DOHH2 (cell line): Measurements from ENCODE around the gene FGF9.

Source experiments
- H3F3A ChIP-seq: fragments of 200-600 bp; sonication (generic), shearing (Covaris generic); 2 replicates; pipeline ENCODE4 v1.6.0; 2016; ENCODE audit warnings: antibody characterized with exemption, mild to moderate bottlenecking; ENCODE audit not compliant: control insufficient read depth, insufficient read depth
- H3K27ac ChIP-seq: fragments of 200-600 bp; sonication (generic); 2 replicates; pipeline ENCODE4 v1.5.1; 2014; ENCODE audit warnings: low read depth, mild to moderate bottlenecking, low read length, moderate library complexity
- H3K27me3 ChIP-seq: fragments of 200-600 bp; sonication (generic); 2 replicates; pipeline ENCODE4 v1.6.1; 2014; ENCODE audit warnings: mild to moderate bottlenecking, low read length, mixed read lengths; ENCODE audit not compliant: control insufficient read depth
- H3K36me3 ChIP-seq: fragments of 200-600 bp; sonication (generic); 2 replicates; pipeline ENCODE4 v1.6.1; 2014; ENCODE audit warnings: mild to moderate bottlenecking, low read length, moderate library complexity, mixed read lengths; ENCODE audit not compliant: control insufficient read depth
- H3K4me1 ChIP-seq: fragments of 200-600 bp; sonication (generic); 2 replicates; pipeline ENCODE4 v1.6.1; 2014; ENCODE audit warnings: mild to moderate bottlenecking, low read length, mixed read lengths; ENCODE audit not compliant: control insufficient read depth
- H3K4me2 ChIP-seq: fragments of 200-600 bp; sonication (generic); 2 replicates; pipeline ENCODE4 v1.6.0; 2014; ENCODE audit warnings: mild to moderate bottlenecking, low read length, moderate library complexity
- H3K4me3 ChIP-seq: fragments of 200-600 bp; sonication (generic); 2 replicates; pipeline ENCODE4 v1.5.1; 2014; ENCODE audit warnings: mild to moderate bottlenecking, low read length, mixed read lengths
- H3K79me2 ChIP-seq: fragments of 200-600 bp; sonication (generic); 2 replicates; pipeline ENCODE4 v1.6.1; 2014; ENCODE audit warnings: mild to moderate bottlenecking, low read length, mixed read lengths; ENCODE audit not compliant: control insufficient read depth
- H3K9me2 ChIP-seq: fragments of 200-600 bp; sonication (generic); replicated peaks from 2 replicates; pipeline ENCODE4 v1.6.1; 2014; ENCODE audit warnings: mild to moderate bottlenecking, low read length, mixed read lengths; ENCODE audit not compliant: control insufficient read depth
- H3K9me3 ChIP-seq: fragments of 200-600 bp; sonication (generic); 2 replicates; pipeline ENCODE4 v1.6.1; 2014; ENCODE audit warnings: antibody characterized with exemption, low read length, mixed read lengths; ENCODE audit not compliant: control insufficient read depth, insufficient read depth
- H4K20me1 ChIP-seq: fragments of 200-600 bp; sonication (generic); 2 replicates; pipeline ENCODE4 v1.6.0; 2014; ENCODE audit warnings: low read depth, mild to moderate bottlenecking, antibody characterized with exemption, low read length, moderate library complexity; ENCODE audit not compliant: control insufficient read depth, insufficient read depth
- EZH2phosphoT487 ChIP-seq: fragments of 200-600 bp; sonication (generic); IDR thresholded peaks from 2 replicates; pipeline ENCODE4 v1.6.1; 2017; ENCODE audit warnings: borderline replicate concordance, mild to moderate bottlenecking, antibody characterized with exemption, low read length, moderate library complexity, mixed read lengths
- TF ChIP-seq, protein P1 (sequence below): fragments of 200-600 bp; sonication (generic); IDR thresholded peaks from one replicate; pipeline ENCODE4 v1.5.1; 2014; ENCODE audit warnings: antibody characterized with exemption, mild to moderate bottlenecking, low read depth, low read length; ENCODE audit not compliant: poor library complexity, severe bottlenecking

FGF9 gene

DNA sequence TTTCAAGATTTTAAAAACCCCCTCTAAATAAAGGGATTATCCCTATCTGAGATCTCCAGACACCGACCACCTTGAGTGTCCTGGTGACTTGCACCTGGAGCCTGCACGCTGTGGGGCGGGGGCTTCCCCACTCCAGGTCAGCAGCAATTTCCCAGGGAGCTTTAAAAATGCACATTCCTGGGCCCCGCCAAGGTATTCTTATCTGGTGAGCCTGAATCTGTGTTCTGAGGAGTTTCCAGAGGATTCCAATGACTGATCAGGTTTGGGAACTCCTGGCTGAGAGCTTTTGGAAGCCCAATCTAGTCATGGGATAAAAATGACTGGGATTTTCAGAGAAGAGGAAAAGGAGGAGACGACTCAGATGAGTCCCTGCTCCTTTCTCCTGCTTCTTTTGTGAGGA lies 66.1 kb downstream of the FGF9 start:
- Histone ChIP-seq H3K9me3 (no peaks in the 10 kb centered on the region), H3K79me2 (no peaks in the 10 kb centered on the region), H3K36me3 (no peaks in the 10 kb centered on the region), H3K9me2 (no peaks in the 10 kb centered on the region), H3K4me1 (no peaks in the 10 kb centered on the region), H3F3A (no peaks in the 10 kb centered on the region), H3K27ac (no peak overlapping the region), H3K27me3 (no peaks in the 10 kb centered on the region), H3K4me3 (no peak overlapping the region), H4K20me1 (no peaks in the 10 kb centered on the region), H3K4me2 (no peak overlapping the region)
- TF ChIP-seq, protein P1, sequence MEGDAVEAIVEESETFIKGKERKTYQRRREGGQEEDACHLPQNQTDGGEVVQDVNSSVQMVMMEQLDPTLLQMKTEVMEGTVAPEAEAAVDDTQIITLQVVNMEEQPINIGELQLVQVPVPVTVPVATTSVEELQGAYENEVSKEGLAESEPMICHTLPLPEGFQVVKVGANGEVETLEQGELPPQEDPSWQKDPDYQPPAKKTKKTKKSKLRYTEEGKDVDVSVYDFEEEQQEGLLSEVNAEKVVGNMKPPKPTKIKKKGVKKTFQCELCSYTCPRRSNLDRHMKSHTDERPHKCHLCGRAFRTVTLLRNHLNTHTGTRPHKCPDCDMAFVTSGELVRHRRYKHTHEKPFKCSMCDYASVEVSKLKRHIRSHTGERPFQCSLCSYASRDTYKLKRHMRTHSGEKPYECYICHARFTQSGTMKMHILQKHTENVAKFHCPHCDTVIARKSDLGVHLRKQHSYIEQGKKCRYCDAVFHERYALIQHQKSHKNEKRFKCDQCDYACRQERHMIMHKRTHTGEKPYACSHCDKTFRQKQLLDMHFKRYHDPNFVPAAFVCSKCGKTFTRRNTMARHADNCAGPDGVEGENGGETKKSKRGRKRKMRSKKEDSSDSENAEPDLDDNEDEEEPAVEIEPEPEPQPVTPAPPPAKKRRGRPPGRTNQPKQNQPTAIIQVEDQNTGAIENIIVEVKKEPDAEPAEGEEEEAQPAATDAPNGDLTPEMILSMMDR = no peak
- no peak for TF ChIP-seq EZH2phosphoT487

DNA sequence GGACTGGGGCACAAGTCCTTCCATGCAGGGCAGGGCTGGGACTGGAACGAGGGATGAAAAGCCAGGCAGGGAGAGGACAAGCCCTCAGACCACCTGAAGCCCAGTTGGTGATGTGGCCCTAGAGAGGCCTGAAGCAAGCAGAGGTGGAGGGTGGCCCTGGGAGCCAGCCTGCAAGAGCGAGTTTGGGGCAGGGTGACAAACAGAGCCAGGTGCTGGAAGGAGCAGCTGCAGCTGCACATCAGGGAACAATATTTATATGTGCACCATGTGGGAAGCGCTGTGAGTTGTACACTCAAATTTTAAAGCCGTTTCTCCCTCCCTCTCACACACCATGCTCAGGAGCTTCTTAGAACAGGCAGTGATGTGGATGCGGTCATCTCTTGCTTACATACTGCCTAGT lies 67.8 kb downstream of the FGF9 start:
- no peaks in the 10 kb centered on the region for H3K27me3 ChIP-seq
- no peaks in the 10 kb centered on the region for H3K36me3 ChIP-seq
- H3K79me2 ChIP-seq = no peaks in the 10 kb centered on the region
- H3K4me1 ChIP-seq = no peaks in the 10 kb centered on the region
- no peaks in the 10 kb centered on the region for H4K20me1 ChIP-seq
- H3K4me2 ChIP-seq = no peak overlapping the region
- H3K4me3 ChIP-seq = no peak overlapping the region
- no peaks in the 10 kb centered on the region for H3K9me2 ChIP-seq
- H3F3A ChIP-seq = no peaks in the 10 kb centered on the region
- H3K27ac ChIP-seq = no peak overlapping the region
- no peaks in the 10 kb centered on the region for H3K9me3 ChIP-seq
- no peak for TF ChIP-seq EZH2phosphoT487
- TF ChIP-seq, protein P1 = no peak

DNA sequence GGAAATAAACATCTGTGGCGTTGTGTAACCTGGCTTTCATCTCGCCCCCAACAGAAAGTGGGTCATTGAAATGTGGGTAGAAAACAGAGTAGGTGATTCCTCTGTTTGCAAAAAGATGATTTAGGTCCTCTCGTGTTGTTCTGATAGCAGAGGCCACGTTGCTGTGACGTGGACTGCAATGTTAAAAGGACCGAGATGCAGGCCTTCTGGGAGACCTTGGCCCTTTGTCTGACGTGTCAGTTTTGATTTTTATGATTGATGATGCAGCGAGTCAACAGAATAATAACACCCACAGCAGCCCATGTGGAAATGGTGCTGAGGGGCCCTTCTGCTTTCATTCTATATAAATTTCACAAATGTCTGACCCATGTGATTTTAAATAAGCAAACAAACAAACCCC lies 68.9 kb downstream of the FGF9 start:
- no peaks in the 10 kb centered on the region for H3K27me3 ChIP-seq

More for the DNA sequence above, 68.9 kb downstream of the FGF9 start:
- no peaks in the 10 kb centered on the region for H3K4me1 ChIP-seq
- H3K36me3 ChIP-seq = no peaks in the 10 kb centered on the region
- H3K79me2 ChIP-seq = no peaks in the 10 kb centered on the region
- TF ChIP-seq, protein P1 = no peak
- TF ChIP-seq EZH2phosphoT487 = no peak
- H3K27ac ChIP-seq = no peak overlapping the region
- H4K20me1 ChIP-seq = no peaks in the 10 kb centered on the region
- no peaks in the 10 kb centered on the region for H3K9me2 ChIP-seq
- H3K4me3 ChIP-seq = no peak overlapping the region
- no peaks in the 10 kb centered on the region for H3K9me3 ChIP-seq
- H3F3A ChIP-seq = no peaks in the 10 kb centered on the region
- H3K4me2 ChIP-seq = no peak overlapping the region
